HUES6 (cell line): ENCODE results near the gene MMP7.
"Not testable (repeated sequence)": the region's sequence is repeated elsewhere in the genome, so short reads cannot be mapped to it uniquely, and the experiment has no call there.

Experiments used
- H3K27ac ChIP-seq: 2 replicates; pipeline ENCODE4 v1.7.0; 2013; ENCODE audit warnings: low read depth, mild to moderate bottlenecking, low read length, inconsistent platforms
- H3K27me3 ChIP-seq: 2 replicates; pipeline ENCODE4 v1.6.1; 2013; ENCODE audit warnings: low read length; ENCODE audit not compliant: control insufficient read depth, insufficient read depth
- H3K36me3 ChIP-seq: 2 replicates; pipeline ENCODE4 v1.6.1; 2013; ENCODE audit warnings: low read length; ENCODE audit not compliant: control insufficient read depth, insufficient read depth
- H3K4me1 ChIP-seq: 2 replicates; pipeline ENCODE4 v1.6.1; 2013; ENCODE audit warnings: low read length; ENCODE audit not compliant: control insufficient read depth, insufficient read depth
- H3K4me3 ChIP-seq: 2 replicates; pipeline ENCODE4 v1.5.1; 2013; ENCODE audit warnings: low read depth, low read length
- H3K9ac ChIP-seq: one replicate; pipeline ENCODE4 v1.6.1; 2013; ENCODE audit warnings: mild to moderate bottlenecking, low read length
- H3K9me3 ChIP-seq: 2 replicates; pipeline ENCODE4 v1.6.1; 2013; ENCODE audit warnings: low read depth, low read length; ENCODE audit not compliant: control insufficient read depth, insufficient read depth

Gene MMP7

DNA sequence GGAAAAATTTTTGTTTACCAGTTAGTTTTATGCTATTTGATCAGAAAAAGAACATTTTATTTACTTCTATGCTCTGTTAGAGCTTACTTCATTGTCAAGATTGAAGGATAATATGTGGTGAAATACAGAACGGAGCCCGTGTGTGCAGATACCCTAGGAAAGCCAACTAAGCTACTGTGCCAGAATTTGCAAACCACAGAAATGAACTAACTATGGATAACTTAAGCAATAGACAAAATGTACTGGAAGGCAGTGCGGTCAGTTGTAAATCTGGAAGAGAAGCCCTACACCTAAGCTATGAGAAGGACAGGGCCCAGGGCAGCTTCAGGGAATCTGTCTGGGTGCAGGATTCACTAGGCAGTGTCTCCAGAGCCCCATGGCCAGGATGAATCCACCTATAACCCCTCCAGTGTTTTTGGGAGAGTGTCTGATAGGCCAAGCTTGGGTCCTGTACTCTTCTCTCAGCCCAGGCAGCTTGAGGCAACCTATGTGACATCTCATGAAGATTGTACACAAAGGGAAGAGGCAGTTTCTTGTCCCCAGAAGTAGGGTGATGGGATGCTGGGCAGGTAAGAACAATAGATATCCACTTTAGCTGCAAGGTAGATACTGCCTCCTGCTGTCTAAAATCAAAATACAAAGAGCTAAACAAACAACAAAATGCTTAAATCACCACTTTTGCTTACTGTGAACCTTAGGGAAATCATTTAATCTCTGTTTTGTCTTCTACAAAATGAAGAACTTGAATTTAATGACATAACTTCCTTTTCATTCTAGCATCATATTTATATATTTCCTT, 12.1 kb downstream of the MMP7 start:
- H3K9me3 ChIP-seq = no peaks in the 10 kb centered on the region
- H3K4me3 ChIP-seq = no peak overlapping the region
- no peaks in the 10 kb centered on the region for H3K4me1 ChIP-seq
- H3K27ac ChIP-seq = no peak overlapping the region
- H3K9ac ChIP-seq = no peak overlapping the region
- no peaks in the 10 kb centered on the region for H3K27me3 ChIP-seq
- H3K36me3 ChIP-seq = no peaks in the 10 kb centered on the region

GRCh38 chr11:102517670-102518069, 12.9 kb downstream of the MMP7 start:
- no peaks in the 10 kb centered on the region for H3K36me3 ChIP-seq
- H3K4me3 ChIP-seq = no peak overlapping the region
- H3K9ac ChIP-seq = no peak overlapping the region
- no peaks in the 10 kb centered on the region for H3K4me1 ChIP-seq
- no peak overlapping the region for H3K27ac ChIP-seq
- no peaks in the 10 kb centered on the region for H3K9me3 ChIP-seq
- no peaks in the 10 kb centered on the region for H3K27me3 ChIP-seq

- no peaks in the 10 kb centered on the region for H3K36me3 ChIP-seq
- no peaks in the 10 kb centered on the region for H3K9me3 ChIP-seq
- H3K4me3 ChIP-seq = no peak overlapping the region
- H3K4me1 ChIP-seq = no peaks in the 10 kb centered on the region
- no peak overlapping the region for H3K27ac ChIP-seq
- no peak overlapping the region for H3K9ac ChIP-seq
- no peaks in the 10 kb centered on the region for H3K27me3 ChIP-seq
These were observed 14.4 kb downstream of the MMP7 start for GRCh38 chr11:102516179-102516578.

DNA sequence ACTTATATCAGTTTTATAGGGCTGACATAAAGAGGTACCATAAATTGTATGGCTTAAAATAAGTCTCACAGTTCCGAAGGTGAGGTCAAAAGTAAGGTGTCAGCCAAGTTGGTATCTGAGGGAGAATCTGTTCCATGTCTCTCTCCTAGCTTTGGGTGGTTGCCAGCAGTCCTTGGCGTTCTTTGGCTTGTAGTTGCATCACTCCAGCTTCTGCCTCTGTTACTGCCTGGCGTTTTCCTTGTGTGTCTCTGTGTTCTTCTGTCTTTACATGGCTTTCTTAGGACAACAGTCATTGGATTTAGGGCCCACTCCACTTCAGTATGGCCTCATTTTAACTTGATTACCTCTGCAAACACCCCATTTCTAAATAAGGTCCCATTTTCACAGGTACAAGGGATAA, 16.7 kb downstream of the MMP7 start:
- Histone ChIP-seq H3K4me3 (no peak overlapping the region), H3K27me3 (no peaks in the 10 kb centered on the region), H3K9ac (no peak overlapping the region), H3K36me3 (no peaks in the 10 kb centered on the region), H3K9me3 (no peaks in the 10 kb centered on the region), H3K27ac (no peak overlapping the region), H3K4me1 (no peaks in the 10 kb centered on the region)

GRCh38 chr11:102510439-102511135, 20.0 kb downstream of the MMP7 start:
- no peaks in the 10 kb centered on the region for H3K36me3 ChIP-seq
- H3K9me3 ChIP-seq = no peaks in the 10 kb centered on the region
- no peak overlapping the region for H3K27ac ChIP-seq
- no peaks in the 10 kb centered on the region for H3K4me1 ChIP-seq
- no peaks in the 10 kb centered on the region for H3K27me3 ChIP-seq
- no peak overlapping the region for H3K4me3 ChIP-seq
- no peak overlapping the region for H3K9ac ChIP-seq

- H3K4me3 ChIP-seq, H3K9ac ChIP-seq, H3K27ac ChIP-seq, H3K9me3 ChIP-seq, H3K36me3 ChIP-seq, H3K27me3 ChIP-seq, H3K4me1 ChIP-seq: not testable (repeated sequence)
These were observed 27.7 kb downstream of the MMP7 start for GRCh38 chr11:102502831-102503230.

GRCh38 chr11:102500829-102501228, 29.7 kb downstream of the MMP7 start:
- H3K9me3 ChIP-seq = no peaks in the 10 kb centered on the region
- H3K4me3 ChIP-seq = no peak overlapping the region
- no peaks in the 10 kb centered on the region for H3K27me3 ChIP-seq
- H3K9ac ChIP-seq = no peak overlapping the region
- peaks cover 3% of the 10 kb centered on the region; the same call in 1 of the 2 replicates for H3K4me1 ChIP-seq
- no peak overlapping the region for H3K27ac ChIP-seq
- no peaks in the 10 kb centered on the region for H3K36me3 ChIP-seq

DNA sequence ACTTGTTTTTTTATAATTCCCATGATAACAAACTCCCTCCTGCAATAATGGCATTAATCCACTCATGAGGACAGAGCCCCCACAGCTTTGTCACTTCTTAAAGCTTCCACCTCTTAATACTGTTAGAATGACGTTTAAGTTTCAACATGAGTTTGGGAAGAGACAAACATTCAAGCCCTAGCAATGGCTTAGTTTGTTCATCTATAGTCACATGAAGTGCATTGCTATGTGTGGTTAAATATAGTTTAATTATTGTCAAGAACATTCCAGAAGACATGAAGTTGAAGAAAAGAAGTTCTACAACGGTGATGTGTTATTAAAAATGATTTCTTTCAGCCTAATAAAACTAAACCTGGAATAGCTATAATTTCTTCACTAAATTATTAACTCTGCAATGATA, 30.6 kb downstream of the MMP7 start:
- H3K27me3 ChIP-seq = no peaks in the 10 kb centered on the region
- peaks cover 6% of the 10 kb centered on the region; the same call in 1 of the 2 replicates for H3K4me1 ChIP-seq
- H3K9me3 ChIP-seq = no peaks in the 10 kb centered on the region
- H3K36me3 ChIP-seq = no peaks in the 10 kb centered on the region
- H3K9ac ChIP-seq = no peak overlapping the region
- H3K4me3 ChIP-seq = no peak overlapping the region
- H3K27ac ChIP-seq = no peak overlapping the region

GRCh38 chr11:102499151-102499550, 31.4 kb downstream of the MMP7 start:
- Histone ChIP-seq H3K36me3 (no peaks in the 10 kb centered on the region), H3K27ac (no peak overlapping the region), H3K4me1 (peaks cover 6% of the 10 kb centered on the region; the same call in 1 of the 2 replicates), H3K9me3 (no peaks in the 10 kb centered on the region), H3K9ac (no peak overlapping the region), H3K27me3 (no peaks in the 10 kb centered on the region), H3K4me3 (no peak overlapping the region)

DNA sequence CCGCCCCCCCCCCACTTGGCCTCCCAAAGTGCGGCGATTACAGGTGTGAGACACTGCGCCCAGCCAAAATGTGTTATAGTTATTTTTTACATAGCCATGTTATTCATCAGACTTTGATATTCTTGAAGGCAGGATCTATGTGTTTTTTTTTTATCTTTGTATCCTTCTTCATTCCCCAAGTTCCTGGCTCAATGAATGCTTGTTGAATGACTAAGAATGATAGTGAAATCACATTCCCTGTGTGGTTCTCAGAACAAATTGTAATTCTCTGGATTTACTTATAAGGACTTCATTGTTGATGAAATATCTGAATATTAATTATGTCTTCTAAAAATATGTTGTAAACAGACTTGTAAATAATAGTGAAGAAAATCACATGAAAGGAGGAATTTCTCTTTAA, 33.5 kb downstream of the MMP7 start:
- no peaks in the 10 kb centered on the region for H3K9me3 ChIP-seq
- H3K27me3 ChIP-seq = no peaks in the 10 kb centered on the region
- H3K36me3 ChIP-seq = no peaks in the 10 kb centered on the region
- H3K27ac ChIP-seq = no peak overlapping the region
- H3K4me1 ChIP-seq = peaks cover 6% of the 10 kb centered on the region; the same call in 1 of the 2 replicates
- no peak overlapping the region for H3K4me3 ChIP-seq
- H3K9ac ChIP-seq = no peak overlapping the region
